HG03575 (cell line): ENCODE data around the gene RHO.
"Not testable (repeated sequence)": the region's sequence is repeated elsewhere in the genome, so short reads cannot be mapped to it uniquely, and the experiment has no call there.

Experiments
- ATAC-seq: cut with Tn5 transposase; IDR thresholded peaks from one replicate; pipeline ENCODE4 v1.9.1; 2021; ENCODE audit not compliant: unreplicated experiment, insufficient number of reproducible peaks, low FRiP score; ENCODE audit errors: extremely low read depth

The RHO gene

DNA sequence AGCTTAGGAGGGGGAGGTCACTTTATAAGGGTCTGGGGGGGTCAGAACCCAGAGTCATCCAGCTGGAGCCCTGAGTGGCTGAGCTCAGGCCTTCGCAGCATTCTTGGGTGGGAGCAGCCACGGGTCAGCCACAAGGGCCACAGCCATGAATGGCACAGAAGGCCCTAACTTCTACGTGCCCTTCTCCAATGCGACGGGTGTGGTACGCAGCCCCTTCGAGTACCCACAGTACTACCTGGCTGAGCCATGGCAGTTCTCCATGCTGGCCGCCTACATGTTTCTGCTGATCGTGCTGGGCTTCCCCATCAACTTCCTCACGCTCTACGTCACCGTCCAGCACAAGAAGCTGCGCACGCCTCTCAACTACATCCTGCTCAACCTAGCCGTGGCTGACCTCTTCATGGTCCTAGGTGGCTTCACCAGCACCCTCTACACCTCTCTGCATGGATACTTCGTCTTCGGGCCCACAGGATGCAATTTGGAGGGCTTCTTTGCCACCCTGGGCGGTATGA is at the start of gene RHO:
Gene RHO (plus strand): TSS at position 51 of the 512 bp plus-strand sequence. CDS start 95 bp downstream, at position 146.
- ATAC-seq: no peak

DNA sequence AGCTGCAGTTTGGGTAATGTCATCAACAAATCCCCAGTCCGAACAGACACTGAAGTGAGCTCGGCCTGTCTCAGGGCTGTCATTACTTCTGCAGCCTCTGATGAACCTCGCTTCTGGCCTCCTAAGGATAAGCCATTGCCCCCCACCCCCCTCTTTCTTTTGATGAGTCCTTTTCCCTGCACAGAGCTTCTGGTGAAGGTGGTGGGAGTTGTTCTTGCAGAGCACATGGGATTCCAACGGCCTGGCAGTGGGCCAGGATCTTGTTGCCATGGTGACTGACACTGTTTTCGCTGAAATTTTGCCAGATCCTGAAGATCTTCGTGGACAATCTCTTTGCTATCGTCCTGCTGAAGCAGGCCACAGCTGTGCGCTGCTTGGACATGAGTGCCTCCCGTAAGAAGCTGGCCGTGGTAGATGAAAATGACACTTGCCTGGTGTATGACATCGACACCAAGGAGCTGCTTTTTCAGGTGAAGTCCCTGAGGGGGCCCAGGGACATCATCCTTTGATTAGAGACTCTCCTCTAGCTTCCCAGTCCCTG is 47.1 kb upstream of the RHO start:
- ATAC-seq: not testable (repeated sequence)

DNA sequence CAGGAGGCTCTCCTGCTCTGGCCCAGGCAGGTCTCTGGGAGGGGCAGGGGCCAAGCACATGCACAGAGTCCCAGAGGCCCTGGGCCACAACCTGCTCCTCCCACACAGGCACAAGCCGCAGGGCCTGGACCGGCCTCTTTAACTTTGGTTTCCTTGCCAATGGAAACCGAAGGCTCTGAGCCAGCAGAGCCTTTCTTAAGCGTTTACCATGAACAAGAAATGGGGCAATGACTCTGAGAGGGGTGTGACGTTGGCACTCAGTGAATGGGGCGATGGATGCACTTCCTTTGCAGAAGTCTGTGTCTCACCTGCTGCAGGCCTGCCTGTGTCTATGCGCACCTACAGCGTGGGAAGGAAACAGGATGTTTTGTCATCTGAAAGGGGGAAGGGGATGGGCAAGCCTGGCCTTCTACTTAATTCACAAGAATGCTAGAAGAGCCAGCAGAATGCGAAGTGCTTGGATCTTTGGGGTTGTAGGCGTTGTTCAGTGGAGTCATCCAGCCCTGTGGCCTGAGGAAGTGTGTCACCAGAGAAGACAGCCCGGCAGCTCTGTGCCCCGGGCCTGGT is 46.6 kb upstream of the RHO start:
- no peak for ATAC-seq

DNA sequence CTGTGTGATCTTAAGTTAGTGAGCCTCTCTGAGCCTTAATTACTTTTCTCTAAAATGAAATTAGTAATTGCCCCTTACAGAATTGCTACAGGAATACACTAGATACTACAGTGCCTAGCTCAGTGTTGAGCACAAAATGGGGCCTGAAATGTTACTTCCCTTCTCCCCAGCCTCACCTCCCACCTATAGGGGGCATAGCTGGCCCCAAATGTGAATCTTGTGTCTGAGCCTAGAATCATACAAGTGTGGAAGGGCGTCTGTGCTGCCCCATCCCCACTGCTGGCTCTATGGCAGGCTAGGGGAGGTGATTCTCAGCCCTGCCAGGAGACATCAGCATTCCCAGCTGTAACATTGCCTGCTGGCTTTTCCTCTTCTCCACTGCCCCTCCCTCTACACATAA is 45.7 kb upstream of the RHO start:
- ATAC-seq: no peak

DNA sequence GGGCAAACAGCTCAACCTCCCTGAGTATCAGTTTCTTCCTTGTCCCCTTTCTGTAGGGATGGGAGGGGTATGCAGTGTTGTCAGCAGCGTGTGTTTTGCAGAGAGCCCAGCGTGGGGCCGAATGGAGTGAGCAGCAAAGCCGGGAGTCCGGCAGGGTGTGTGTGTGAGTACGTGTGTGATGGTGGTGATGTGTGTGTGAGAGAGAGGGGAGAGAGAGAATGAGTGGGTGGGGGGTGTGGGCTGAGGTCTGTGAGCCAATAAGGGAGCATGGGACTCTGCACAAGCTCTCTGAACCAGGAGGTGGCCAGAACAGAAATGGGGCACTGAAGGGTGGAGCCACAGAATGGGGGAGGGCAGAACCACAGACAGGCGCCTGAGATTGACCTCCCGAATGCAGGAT is 44.6 kb upstream of the RHO start:
- ATAC-seq: no peak

DNA sequence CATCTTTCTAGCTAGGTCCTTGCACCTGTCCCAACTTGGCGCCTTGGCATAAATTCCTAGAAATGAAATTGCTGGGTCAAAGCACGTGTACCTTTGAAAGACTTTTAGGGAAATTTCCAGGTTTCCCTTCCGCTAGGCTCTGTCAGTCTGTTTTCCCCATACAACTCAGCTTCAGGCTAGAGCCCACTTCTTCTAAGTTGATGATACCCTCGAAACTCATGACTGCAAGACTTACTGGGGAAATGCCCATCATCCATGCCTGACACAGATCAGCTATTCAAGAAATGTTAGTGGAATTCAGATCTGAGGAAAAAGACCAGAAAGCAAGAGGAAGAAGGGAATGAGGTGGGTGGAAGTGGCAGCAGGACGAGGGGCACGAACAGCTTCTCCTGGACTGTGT is 43.3 kb upstream of the RHO start:
- ATAC-seq: not testable (repeated sequence)

DNA sequence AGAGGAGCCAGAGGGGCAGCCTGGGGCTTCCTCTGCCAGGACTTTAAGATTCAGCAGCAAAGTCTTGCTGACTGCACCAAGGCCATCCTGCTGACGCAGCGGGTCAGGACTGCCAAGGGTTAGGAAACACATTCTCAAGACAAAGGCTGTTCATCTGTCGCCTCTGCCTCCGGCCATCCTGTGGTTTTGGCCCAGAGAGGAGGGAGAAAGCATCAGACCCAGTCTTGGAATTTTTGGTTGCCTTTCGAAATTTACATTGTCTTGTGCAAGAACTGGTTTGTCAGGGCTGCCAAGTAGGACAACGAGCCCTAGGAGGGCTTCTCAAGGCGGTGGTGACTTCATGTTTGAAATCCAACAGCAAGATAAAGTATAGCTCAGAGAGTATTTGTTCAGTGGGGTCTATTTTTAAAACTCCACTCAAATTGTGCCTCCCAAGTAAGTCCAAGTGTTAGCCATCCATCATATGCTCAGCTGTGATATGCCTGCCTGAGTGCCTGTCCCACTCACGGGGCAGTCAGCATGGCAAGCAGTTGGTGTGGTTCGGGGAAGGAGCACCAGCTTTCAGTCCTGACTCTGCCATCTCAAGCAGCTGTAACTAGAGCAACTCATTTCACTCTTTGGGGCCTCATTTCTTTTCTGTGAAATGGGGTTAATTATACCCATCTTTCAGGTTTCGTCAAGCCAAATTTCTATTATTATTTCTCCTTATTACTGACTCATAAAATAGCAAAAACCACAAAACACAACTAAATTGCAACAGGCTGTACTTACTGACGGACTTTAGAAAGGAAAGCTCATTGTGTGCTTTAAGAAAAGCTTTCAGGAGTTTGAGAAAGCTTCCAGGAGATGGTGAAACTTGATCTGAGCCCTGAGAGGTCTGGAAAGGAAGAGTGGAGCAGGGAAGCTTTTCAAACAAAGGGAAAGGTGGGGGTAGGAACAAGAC is 42.4 kb upstream of the RHO start:
- ATAC-seq: no peak

DNA sequence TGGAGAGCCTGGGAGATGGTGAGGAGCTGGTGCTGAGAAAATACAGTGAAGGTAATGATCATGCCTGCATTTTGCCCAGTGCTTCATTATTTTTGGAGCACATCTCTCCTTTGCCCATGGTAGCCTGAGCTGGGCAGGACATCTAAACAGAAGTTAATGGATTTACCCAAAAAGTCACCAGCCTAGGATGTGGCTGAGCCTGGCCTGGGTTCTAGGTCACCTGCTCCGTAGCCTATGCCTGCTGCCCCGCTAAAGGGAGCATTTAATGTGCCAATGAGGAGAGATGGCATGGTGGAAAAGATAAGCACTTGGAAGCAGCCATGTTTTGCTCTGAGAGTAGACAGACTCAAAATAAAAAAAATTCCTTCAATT is 41.8 kb upstream of the RHO start:
- ATAC-seq: no peak

DNA sequence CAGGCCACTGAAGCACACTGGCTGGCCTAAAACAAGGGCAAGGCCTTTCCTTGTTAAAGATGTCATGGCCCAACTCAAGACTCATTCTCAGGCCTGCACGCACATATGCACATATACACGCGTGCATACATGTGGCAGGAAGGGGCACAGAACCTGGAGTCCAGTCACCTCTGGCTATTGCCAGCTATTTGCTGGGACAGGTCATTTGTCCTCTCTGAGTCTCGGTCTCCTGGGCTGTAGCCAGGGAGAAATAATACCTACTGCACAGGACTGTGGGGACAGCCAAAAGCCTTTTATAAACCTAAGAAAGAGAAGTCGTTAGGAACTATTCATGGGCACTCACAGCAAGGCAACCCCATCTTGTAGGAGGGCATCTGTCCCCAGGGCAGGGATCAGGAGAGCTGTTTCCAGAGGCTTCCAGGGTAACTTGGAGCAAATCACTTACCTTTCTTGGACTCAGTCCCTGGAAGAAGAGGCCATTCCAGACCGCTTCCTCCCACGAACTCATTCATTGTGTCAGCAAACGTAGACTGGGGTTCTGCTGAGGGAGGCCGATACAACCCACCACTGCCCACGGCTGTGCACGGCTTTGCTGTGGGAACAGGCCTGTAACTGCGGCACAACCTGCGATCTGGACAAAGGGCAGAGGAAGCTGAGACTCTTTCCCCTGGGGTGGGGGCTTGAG is 41.1 kb upstream of the RHO start:
- ATAC-seq: no peak

DNA sequence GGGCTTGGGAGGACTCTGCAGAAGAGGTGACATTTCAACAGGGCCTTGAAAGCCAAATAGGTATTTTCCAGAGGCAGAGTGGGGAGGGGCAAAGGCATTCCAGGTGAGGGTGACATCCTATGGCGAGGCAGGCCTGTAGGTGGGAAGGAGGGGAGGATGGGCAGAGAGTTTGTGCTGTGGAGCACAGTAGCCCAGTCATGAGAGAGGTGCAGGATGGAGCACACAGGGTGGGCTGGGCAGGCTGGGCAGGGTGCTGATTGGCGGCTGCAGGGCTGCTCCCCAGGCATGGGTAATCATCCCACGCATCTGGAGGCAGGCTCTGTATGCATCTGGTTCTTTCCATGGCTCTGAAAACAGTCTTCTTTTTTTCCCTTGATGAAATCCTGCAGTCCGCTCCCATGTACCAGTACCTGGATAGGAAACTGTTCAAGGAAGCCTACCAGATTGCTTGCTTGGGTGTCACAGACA is 40.5 kb upstream of the RHO start:
- not testable (repeated sequence) for ATAC-seq

DNA sequence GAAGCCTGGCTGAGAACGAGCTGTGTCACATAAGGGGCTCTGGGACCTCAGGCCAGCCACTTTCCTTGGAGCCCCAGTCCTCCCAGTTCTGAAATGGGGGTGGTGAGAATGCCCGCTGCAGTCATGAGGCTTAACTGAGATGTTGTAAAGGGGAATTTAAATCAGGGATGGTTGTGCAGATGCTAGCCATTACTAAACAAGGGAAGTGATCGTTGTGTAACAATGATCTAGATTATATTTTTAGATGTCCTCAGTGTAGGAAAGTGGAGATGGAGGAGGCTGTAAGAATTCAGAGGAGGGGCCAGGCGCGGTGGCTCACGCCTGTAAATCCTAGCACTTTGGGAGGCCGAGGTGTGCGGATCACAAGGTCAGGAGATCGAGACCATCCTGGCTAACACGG is 39.2 kb upstream of the RHO start:
- ATAC-seq: not testable (repeated sequence)

DNA sequence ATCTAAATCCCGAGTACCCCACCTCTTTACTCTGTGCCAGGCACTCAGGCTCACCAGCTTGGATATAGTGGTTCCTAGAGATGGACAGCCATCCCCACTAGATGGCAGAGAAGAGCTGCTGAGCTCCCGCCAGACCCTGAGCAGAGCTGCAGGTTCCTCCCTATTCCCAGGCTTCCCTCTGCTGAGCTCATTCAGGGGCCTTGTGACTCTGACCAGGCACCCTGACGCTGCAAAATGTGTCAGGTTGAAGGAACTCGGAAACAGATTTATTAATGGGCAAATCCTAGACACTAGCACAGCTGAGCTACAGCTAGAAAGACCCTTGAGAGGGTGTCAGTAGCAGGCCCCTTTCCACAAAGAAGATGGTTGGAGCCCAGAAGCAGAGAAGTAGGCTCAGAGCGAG is 38.2 kb upstream of the RHO start:
- ATAC-seq: no peak

DNA sequence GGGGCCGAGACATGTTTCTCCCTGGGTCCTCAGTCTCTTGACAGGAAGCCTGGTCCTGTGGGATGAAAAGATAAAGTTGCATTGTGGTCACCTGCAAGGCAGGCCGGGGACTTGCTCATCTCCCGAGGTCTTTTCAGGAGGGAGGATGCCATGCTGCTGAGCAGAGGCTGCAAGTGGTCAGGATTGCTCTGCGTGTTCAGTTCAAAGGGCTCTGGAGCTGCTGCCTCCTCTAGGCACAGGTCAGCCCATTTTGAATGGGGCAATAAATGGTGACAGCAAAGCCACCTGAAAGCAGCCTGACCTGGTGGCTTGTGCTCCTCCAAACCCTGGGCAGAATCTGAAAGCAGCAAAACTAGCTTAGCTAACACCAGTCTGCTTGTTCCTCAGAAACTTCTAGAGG is 37.4 kb upstream of the RHO start:
- not testable (repeated sequence) for ATAC-seq

DNA sequence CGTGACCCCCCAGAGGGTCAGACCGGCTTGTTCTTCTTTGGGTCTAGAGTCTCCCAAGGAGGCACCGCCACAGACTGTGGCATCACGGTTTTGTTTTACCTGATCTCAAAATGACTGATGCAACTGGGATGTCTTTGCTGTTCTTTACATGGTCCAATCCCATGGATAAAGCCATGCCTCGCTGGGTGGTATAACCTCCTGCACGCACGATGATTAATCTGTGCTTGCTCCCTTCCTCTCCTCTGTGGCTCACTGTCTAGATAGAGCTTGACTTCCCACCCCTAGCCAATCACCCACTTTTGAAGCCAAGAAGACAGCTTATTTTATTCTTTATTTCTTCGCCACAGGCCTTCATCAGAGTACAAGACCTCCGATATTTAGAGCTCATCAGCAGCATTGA is 36.6 kb upstream of the RHO start:
- ATAC-seq: no peak

DNA sequence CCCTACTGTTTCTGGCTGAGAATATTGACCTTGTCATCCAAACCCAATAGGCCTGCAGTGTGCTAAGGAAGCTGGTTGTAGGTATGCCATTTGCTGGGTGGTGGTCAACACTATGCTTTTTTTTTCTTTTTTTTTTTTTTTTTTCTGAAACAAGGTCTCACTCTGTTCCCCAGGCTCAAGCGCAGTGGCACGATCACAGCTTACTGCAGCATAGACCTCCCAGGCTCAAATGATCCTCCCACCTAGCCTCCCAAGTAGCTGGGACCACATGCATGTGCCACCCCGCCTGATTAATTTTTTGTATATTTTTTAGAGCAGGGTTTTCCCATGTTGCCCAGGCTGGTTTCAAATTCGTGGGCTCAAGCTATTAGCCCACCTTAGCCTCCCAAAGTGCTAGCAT is 35.7 kb upstream of the RHO start:
- ATAC-seq: no peak

DNA sequence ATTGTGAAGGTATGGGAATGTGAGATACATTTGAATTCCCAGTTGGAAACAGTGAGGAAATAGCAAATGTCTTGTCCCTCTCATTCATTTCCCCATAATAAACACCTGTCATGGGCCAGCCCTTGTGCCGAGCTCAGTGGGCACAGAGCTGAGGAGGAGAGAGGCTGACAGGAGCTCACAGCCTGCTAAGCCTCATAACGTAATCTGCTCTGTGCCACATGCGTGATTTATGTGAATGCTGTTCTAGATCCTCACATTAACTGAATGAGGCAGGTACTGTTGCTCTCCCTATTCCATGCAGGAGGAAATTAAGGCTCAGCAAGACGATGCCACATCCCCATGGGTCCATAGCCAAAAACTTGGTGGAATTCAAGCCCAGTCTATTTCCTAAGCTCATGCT is 35.2 kb upstream of the RHO start:
- no peak for ATAC-seq

DNA sequence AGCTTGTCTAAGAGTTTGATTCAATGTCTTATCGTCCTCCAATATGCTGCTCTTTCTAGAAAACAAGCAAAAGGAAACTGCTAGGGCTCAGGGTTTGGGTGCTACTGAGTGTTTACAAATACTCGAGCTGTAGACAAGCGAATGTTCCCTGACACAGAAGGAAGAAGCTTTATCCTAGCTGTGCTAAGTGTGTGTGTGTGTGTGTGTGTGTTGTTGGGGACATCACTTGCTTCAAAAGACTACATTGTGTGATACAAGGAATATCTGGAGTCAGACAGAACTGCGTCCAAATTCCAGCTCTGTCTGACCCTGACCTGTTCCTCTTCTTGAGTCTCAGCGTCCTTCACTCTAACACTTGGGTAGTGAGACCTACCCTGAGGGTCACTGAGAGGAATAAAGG is 33.9 kb upstream of the RHO start:
- not testable (repeated sequence) for ATAC-seq

DNA sequence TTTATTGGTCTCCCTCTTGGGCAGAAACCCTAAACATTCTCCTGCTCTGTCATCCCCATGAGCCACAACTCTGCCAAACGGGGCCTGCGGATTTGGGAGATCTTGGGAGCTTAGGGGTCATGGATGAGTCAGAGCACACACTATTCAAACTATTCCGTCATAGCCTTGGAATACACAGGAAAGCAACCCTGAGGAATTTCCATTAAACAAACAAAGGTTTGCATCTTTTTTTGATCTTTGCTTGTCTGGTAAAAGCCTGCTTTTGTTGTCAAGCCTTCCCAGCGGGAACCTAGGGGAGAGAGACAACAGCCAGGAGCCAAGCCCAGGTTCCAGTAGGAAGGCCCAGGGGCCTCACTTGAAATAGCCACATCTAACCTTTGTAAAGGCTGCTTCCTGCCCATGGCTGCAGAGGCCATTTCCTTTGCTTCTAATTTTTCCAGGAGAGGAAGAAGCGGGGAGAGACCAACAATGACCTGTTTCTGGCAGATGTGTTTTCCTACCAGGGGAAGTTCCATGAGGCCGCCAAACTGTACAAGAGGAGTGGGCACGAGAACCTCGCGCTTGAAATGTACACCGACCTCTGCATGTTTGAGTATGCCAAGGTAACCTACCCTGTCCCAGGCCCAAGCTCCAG is 33.3 kb upstream of the RHO start:
- ATAC-seq: not testable (repeated sequence)

DNA sequence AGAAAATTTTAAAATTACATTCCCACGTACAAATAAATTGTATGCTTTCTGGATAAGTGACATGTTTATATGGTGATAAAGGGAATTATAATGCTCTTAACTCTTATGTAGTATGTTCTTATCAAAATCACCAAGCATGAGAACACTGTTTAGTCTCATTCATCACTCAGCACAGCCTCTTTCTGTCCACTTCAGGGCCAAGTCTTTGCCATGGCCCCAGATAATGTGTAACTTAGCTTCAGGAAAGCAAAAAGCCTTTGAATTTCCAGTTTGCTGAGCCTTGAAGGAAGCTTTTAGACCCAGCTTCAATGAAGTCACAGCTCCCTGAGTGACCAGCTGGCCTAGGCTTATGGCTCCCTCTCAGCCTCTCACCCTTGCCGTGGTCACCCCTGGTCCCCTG is 30.6 kb upstream of the RHO start:
- ATAC-seq: not testable (repeated sequence)
